HepG2 (cell line): Measurements from ENCODE around the gene CYP2A7. TPM values are rescaled to one million over a fixed set of nuclear protein-coding genes. Genes with fewer than 3 reads are reported as not detected.
"Not testable (repeated sequence)": the region's sequence is repeated elsewhere in the genome, so short reads cannot be mapped to it uniquely, and the experiment has no call there.

ENCODE experiments used
- ATAC-seq: fragments of 200-7000 bp; cut with Tn5 transposase; 3 replicates; pipeline ENCODE4 v1.9.1; 2020; ENCODE audit warnings: mild to moderate bottlenecking, moderate library complexity
- BruUV-seq: library from RNA; stranded (reverse); fragments of 400-500 nt; replicated peaks from 2 replicates; lab custom pipeline; 2021; lab: Mats Ljungman, UMichigan
- CTCF ChIA-PET: fragments of 300-600 bp; formaldehyde crosslinking; extraction: SDS; loops from one replicate; lab custom pipeline; 2021; ENCODE audit warnings: low total read pairs, inconsistent platforms, low intra/inter-chr PET ratio; lab: Yijun Ruan, JAX
- POLR2A ChIA-PET: fragments of 350-600 bp; sonication (Branson Sonifier 250); formaldehyde crosslinking; loops from one replicate; lab custom pipeline; 2020; ENCODE audit warnings: antibody characterized with exemption, inconsistent platforms; lab: Yijun Ruan, JAX
- DNase-seq: peaks from one replicate; pipeline ENCODE4 v3.0.0-alpha.2; 2015; ENCODE audit warnings: low spot score
- FAIRE-seq: peaks from 3 replicates; lab custom pipeline; 2011; peaks lifted over from hg19 to GRCh38; lab: Jason Lieb, UNC
- H2AFZ ChIP-seq: one replicate; pipeline ENCODE4 v1.6.1; 2011; ENCODE audit warnings: low read length, inconsistent platforms
- H3K27ac ChIP-seq: fragments of 300-600 bp; 3 replicates; pipeline ENCODE4 v1.8.0; 2011; ENCODE audit warnings: mixed run types, mild to moderate bottlenecking, mixed read lengths, low read length, inconsistent platforms; ENCODE audit not compliant: insufficient read depth; ENCODE audit errors: extremely low read length
- H3K27me3 ChIP-seq, 2 experiments: fragments of 200-600 bp in 1 of 2; 2 replicates in 1 of 2; 3 replicates in 1 of 2; pipeline versions ENCODE4 v1.6.0 to v1.8.0; 2011; ENCODE audit warnings: low read length in 2 of 2, mild to moderate bottlenecking in 2 of 2, moderate library complexity in 2 of 2, inconsistent platforms in 1 of 2; ENCODE audit not compliant: insufficient read depth in 2 of 2, control insufficient read depth in 1 of 2
- H3K36me3 ChIP-seq, 2 experiments: fragments of 200-600 bp in 1 of 2; replicated peaks in 1 of 2; 2 replicates in 1 of 2; 3 replicates in 1 of 2; pipeline versions ENCODE4 v1.5.1 to v1.8.0; 2011; ENCODE audit warnings: low read length in 2 of 2, inconsistent platforms in 1 of 2; ENCODE audit not compliant: insufficient read depth in 2 of 2, control insufficient read depth in 1 of 2
- H3K4me1 ChIP-seq: 2 replicates; pipeline ENCODE4 v1.5.1; 2012; ENCODE audit warnings: low read length, inconsistent platforms; ENCODE audit not compliant: insufficient read depth
- H3K4me2 ChIP-seq: 2 replicates; pipeline ENCODE4 v1.6.0; 2011; ENCODE audit warnings: low read depth, low read length, inconsistent platforms
- H3K4me3 ChIP-seq, 3 experiments: fragments of 200-600 bp in 1 of 3; sonication (generic), shearing (Covaris generic) in 1 of 3; replicated peaks in 1 of 3; 2 replicates each; pipeline ENCODE4 v1.5.1; 2011 to 2016; ENCODE audit warnings: low read length in 3 of 3, inconsistent platforms in 2 of 3, low read depth in 2 of 3, mild to moderate bottlenecking in 2 of 3, control low read depth in 1 of 3, mixed read lengths in 1 of 3; ENCODE audit not compliant: insufficient read depth in 1 of 3
- H3K79me2 ChIP-seq: one replicate; pipeline ENCODE4 v1.6.1; 2011; ENCODE audit warnings: low read length, inconsistent platforms; ENCODE audit not compliant: insufficient read depth
- H3K9ac ChIP-seq: 2 replicates; pipeline ENCODE4 v1.6.0; 2011; ENCODE audit warnings: mild to moderate bottlenecking, low read depth, low read length, inconsistent platforms; ENCODE audit not compliant: insufficient read depth
- H3K9me3 ChIP-seq: 2 replicates; pipeline ENCODE4 v1.5.1; 2012; ENCODE audit warnings: mild to moderate bottlenecking, low read length
- H4K20me1 ChIP-seq: 2 replicates; pipeline ENCODE4 v1.6.0; 2011; ENCODE audit warnings: inconsistent platforms, mild to moderate bottlenecking, low read length, moderate library complexity; ENCODE audit not compliant: insufficient read depth
- WGBS: methylation state at CpG from one replicate; pipeline ENCODE4 v1.1.6; 2017; ENCODE audit warnings: low lambda C conversion rate; 5-methylcytosine and 5-hydroxymethylcytosine counted together
- in situ Hi-C: cut with HindIII; loops from 2 replicates; pipeline ENCODE4 v1.10.0; 2017; ENCODE audit warnings: low pct_unique_long_range_greater_than_20kb; ENCODE audit not compliant: extremely low pct_ligation_motif_present
- intact Hi-C: fragments of 100-400 bp; cut with micrococcal nuclease; formaldehyde crosslinking; loops from one replicate; pipeline ENCODE4 v1.10.0; 2022; ENCODE audit not compliant: unreplicated experiment
- polyA plus RNA-seq, 8 experiments: library from polyadenylated mRNA; depleted of rRNA in 3 of 8; stranded (reverse) in 7 of 8; unstranded in 1 of 8; fragments of >200 nt; fragmentation: Illumina TruSeq in 4 of 8; extraction: Trizol in 4 of 8; gene quantifications; 2 replicates each; pipeline versions ENCODE4 v1.2.1 to v1.2.3, GENCODE V29; 2011 to 2016; ENCODE audit warnings: low read depth in 4 of 8, missing spikeins in 1 of 8, mixed read lengths in 1 of 8; ENCODE audit not compliant: insufficient read depth in 1 of 8
- total RNA-seq, 5 experiments: library from RNA; depleted of rRNA; stranded (reverse); fragments of >200 nt; fragmentation: Illumina TruSeq; extraction: Trizol; gene quantifications; 2 replicates each; pipeline ENCODE4 v1.2.3, GENCODE V29; 2016; ENCODE audit warnings: low read depth in 1 of 5

The CYP2A7 gene
- total and polyA plus RNA-seq, 2 of the 13 experiments (the other 11 are each of a cell fraction or from before 2014, with no cell fraction given): not detected

DNA sequence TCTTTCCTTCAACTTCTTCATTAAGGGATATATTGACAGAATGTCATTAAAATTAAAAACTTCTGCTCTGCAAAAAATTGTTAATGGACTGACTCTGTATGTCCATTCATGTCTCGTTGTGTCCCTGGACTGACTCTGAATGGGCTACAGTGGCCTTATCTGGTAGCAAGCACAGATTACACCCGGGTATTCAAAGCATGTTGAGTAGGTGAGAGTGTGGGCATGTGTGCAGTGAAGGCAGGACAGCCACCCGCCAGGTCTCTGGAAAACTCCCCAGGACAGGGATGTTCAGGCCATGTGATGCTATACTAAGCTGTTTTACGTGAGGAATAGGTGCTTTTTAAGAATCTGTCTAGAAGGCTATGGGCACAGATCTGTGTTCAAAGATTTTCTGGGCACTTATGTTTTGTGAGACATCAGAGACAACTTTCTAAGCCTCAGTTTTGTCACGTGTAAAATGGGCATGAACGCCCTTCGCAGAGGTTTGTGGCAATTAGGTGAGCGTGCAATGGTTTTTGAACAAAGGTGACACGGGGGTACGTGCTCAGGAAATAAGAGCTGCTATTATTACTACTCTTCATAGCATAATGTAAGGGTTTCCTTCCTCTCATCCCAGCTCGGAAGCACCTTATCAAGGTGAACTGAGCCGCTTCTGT lies 38.9 kb downstream of the CYP2A7 start:
- 62% methylated on average over 9 of the region's 12 CpGs for WGBS
- H3K27ac ChIP-seq, H3K4me3 ChIP-seq, FAIRE-seq, H3K36me3 ChIP-seq, ATAC-seq, DNase-seq, H3K9ac ChIP-seq, CTCF ChIA-PET, intact Hi-C loops, H2AFZ ChIP-seq, POLR2A ChIA-PET, H3K79me2 ChIP-seq, BruUV-seq, H3K4me1 ChIP-seq, H3K9me3 ChIP-seq, H4K20me1 ChIP-seq, in situ Hi-C loops, H3K4me2 ChIP-seq: not testable (repeated sequence)
- peaks cover 0 to 12% of the 10 kb centered on the region in 2 experiments; a peak in 2 of 5 replicates for H3K27me3 ChIP-seq

DNA sequence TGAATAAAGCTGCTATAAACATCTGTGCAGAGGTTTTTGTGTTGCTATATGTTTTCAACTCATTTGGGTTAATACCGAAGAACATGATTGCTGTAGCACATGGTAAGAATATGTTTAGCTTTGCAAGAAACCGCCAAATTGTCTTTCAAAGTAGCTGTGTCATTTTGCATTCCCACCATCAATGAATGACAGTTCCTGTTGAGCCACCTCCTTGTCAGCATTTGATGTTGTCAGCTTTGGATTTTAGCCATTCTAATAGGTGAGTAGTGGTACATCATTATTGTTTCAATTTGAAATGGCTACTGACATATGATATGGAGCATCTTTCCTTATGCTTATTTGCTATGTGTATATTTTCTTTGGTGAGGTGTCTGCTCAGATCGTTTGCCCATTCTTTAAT lies 40.0 kb downstream of the CYP2A7 start:
- WGBS: 23% methylated on average over 2 of the region's 3 CpGs

DNA sequence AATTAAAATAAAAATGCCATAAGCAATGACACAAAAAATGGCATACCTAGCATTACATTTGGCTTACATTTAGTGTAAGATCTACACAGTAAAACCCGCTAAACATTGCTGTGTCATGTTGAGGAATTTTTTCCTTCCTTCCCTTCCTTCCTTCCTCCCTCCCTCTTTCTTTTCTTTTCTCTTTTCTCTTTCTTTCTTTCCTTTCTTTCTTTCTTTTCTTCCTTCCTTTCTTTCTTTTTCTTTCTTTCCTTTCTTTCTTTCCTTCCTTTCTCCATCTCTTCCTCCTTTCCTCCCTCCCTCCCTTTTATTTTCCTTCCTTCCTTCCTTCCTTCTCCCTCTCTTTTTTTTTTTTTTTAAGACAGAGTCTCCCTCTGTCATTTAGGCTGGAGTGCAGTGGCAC lies 43.6 kb downstream of the CYP2A7 start:
- DNase-seq, ATAC-seq, FAIRE-seq, H3K27ac ChIP-seq, H3K9me3 ChIP-seq, in situ Hi-C loops, H3K27me3 ChIP-seq, H2AFZ ChIP-seq, H4K20me1 ChIP-seq, H3K4me1 ChIP-seq, BruUV-seq, H3K9ac ChIP-seq, H3K4me3 ChIP-seq, intact Hi-C loops, H3K36me3 ChIP-seq, H3K4me2 ChIP-seq, H3K79me2 ChIP-seq, CTCF ChIA-PET, POLR2A ChIA-PET: not testable (repeated sequence)
- 41% methylated on average over 1 of the region's 1 CpG for WGBS

More for the DNA sequence above, 40.0 kb downstream of the CYP2A7 start:
- H3K36me3 ChIP-seq, H3K4me2 ChIP-seq, H2AFZ ChIP-seq, H3K4me3 ChIP-seq, intact Hi-C loops, ATAC-seq, H3K9ac ChIP-seq, POLR2A ChIA-PET, H3K4me1 ChIP-seq, FAIRE-seq, DNase-seq, in situ Hi-C loops, BruUV-seq, H3K9me3 ChIP-seq, H3K79me2 ChIP-seq, H4K20me1 ChIP-seq, CTCF ChIA-PET, H3K27ac ChIP-seq: not testable (repeated sequence)
- peaks cover 0 to 12% of the 10 kb centered on the region in 2 experiments; a peak in 2 of 5 replicates for H3K27me3 ChIP-seq
